Immature natural killer cell (primary cell): ENCODE measurements around the gene TMCO1. TPM values are rescaled to one million over a fixed set of nuclear protein-coding genes. Genes with fewer than 3 reads are reported as not detected.
"Not testable (repeated sequence)": the region's sequence is repeated elsewhere in the genome, so short reads cannot be mapped to it uniquely, and the experiment has no call there.

Experiments used
- DNase-seq, 3 donors: peaks; one replicate each; pipeline ENCODE4 v3.0.0; 2022; ENCODE audit warnings: mixed read lengths in 1 of 3
- H3K27ac Mint-ChIP-seq, 6 donors: one replicate each; pipeline ENCODE4 v1.8.0; 2020; ENCODE audit warnings: mixed read lengths in 6 of 6, mild to moderate bottlenecking in 5 of 6, inconsistent platforms in 4 of 6, moderate library complexity in 3 of 6
- H3K27me3 Mint-ChIP-seq, 3 donors: one replicate each; pipeline ENCODE4 v1.8.0; 2020 to 2021; ENCODE audit warnings: low read depth in 3 of 3, mild to moderate bottlenecking in 3 of 3, mixed read lengths in 3 of 3, moderate library complexity in 3 of 3, inconsistent platforms in 1 of 3
- H3K36me3 Mint-ChIP-seq, 3 donors: one replicate each; pipeline ENCODE4 v1.8.0; 2020; ENCODE audit warnings: mixed read lengths in 3 of 3, inconsistent platforms in 2 of 3, mild to moderate bottlenecking in 2 of 3
- H3K4me1 Mint-ChIP-seq, 2 donors: one replicate each; pipeline ENCODE4 v1.8.0; 2020; ENCODE audit warnings: inconsistent platforms in 2 of 2, mild to moderate bottlenecking in 2 of 2, mixed read lengths in 2 of 2, moderate library complexity in 1 of 2
- H3K4me3 Mint-ChIP-seq, 5 donors: one replicate each; pipeline ENCODE4 v1.8.0; 2020; ENCODE audit warnings: mild to moderate bottlenecking in 5 of 5, mixed read lengths in 5 of 5, inconsistent platforms in 3 of 5, moderate library complexity in 3 of 5
- H3K9me3 Mint-ChIP-seq, 6 donors: one replicate each; pipeline ENCODE4 v1.8.0; 2020; ENCODE audit warnings: mild to moderate bottlenecking in 6 of 6, mixed read lengths in 6 of 6, inconsistent platforms in 4 of 6, moderate library complexity in 3 of 6
- polyA plus RNA-seq, 3 donors: library from polyadenylated mRNA; unstranded; fragments of 300-500 nt; fragmentation: Illumina TruSeq; gene quantifications; one replicate each; pipeline ENCODE4 v1.2.3, GENCODE V29; 2021

TMCO1 gene
- polyA plus RNA-seq, 3 donors from 2014 or later, result 146 to 161 (median 152) TPM

DNA sequence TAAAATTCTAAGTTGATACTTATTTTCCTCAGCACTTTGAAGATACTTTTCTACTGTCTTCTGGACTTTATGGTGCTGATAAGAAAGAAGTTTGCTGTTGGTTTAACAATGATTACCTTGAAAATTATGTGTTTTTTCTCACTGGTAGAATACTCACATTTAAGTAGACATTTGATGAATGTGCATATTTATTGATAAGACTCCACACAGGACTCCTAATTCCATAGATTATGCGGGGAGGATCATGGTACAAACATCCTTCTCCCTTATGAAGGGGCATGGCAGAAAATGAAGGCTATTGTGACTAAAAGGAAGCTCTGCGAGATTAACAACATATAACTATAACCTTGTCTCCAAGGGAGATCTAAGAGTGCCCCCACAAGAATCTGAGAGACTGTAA is 41.8 kb downstream of the TMCO1 start:
- Mint-ChIP-seq H3K9me3 (no peaks in the 10 kb centered on the region), H3K4me3 (no peak overlapping the region), H3K27ac (peak overlapping the region in 1 of 6 donors; percentile 11), H3K36me3 (peaks cover 9 to 18% (median 12%) of the 10 kb centered on the region in 3 donors), H3K27me3 (no peaks in the 10 kb centered on the region), H3K4me1 (no peaks in the 10 kb centered on the region)
- no peak for DNase-seq

DNA sequence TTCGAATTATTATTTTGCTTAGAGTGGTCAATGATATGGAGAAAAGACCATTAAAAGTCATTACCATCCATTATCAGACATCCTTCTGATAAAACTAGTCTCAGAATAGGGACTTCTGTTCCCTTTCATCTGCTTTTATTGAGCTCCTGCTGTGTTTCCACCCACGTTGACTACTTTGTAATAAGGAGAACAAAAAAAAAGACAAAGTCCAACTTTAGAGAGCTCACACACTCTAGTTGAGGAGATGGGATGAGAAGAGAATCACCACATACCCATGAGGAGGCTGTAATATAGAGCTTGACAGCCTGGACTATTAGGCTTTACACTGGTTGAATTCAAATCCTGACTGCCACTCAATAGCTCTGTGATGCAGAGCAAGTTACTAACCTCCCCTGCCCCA is 42.5 kb downstream of the TMCO1 start:
- H3K27me3 Mint-ChIP-seq, result no peaks in the 10 kb centered on the region
- H3K4me3 Mint-ChIP-seq, result no peak overlapping the region
- DNase-seq, result no peak
- peaks cover 9 to 18% (median 10%) of the 10 kb centered on the region in 3 donors for H3K36me3 Mint-ChIP-seq
- no peaks in the 10 kb centered on the region for H3K9me3 Mint-ChIP-seq
- no peaks in the 10 kb centered on the region for H3K4me1 Mint-ChIP-seq
- no peak overlapping the region for H3K27ac Mint-ChIP-seq

DNA sequence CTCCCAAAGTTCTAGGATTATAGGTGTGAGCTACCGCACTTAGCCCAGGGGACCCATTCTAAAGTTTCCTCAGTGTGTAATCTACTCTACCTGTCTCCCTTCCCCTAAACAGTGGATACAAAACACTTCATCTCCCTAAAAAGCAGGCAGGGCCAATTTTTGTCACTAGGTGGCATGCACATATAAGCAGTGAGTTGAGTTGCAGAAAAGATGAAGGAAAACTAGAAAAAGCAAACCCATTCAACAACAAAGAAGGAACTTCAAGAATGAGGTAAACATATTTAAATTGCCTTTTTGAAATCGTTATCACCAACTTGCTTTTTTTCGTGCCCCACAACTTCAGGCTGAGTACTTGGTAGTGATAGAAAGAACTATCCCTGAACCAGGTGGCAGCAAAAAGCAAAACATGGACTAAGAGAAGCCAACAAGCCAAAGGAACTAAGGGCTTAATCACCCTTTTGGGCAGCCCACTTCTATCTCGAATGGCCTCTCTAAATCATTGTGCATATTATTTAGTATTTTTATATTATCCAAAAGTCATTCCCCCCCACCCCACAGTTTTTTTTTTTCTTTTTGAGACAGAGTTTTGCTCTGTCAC is 50.7 kb downstream of the TMCO1 start:
- H3K4me3 Mint-ChIP-seq, result no peak overlapping the region

DNA sequence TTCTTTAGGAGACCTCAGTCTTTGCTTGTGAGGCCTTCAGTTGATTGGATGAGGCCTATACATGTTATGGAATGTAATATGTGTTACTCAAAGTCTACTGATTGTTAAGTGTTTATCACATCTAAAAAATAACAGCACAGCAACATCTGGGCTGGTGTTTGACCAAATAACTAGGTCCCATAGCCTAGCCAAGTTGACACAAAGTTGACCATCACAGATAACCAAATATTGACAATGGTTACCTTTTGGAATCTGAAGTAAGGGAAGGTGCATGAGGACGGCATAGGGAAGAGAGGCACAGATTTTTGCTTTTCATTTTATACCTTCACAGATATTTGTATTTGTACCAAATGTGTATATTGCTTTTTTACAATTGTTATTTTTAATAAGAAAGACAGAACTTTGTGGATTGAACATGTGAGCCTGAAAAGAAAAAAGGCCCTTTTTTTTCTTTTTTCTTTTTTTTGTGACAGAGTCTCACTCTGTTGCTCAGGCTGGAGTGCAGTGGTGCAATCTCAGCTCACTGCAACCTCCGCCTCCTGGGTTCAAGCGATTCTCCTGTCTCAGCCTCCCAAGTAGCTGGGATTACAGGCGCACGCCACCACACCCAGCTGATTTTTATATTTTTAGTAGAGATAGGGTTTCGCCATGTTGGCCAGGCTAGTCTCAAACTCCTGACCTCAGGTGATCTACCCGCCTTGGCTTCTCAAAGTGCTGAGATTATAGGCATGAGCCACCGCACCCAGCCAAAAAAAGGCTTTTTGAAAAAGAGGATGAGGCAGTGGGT is 52.2 kb downstream of the TMCO1 start:
- not testable (repeated sequence) for H3K36me3 Mint-ChIP-seq, H3K4me1 Mint-ChIP-seq, H3K9me3 Mint-ChIP-seq, DNase-seq, H3K27ac Mint-ChIP-seq, H3K4me3 Mint-ChIP-seq, H3K27me3 Mint-ChIP-seq

More for the DNA sequence above, 50.7 kb downstream of the TMCO1 start:
- DNase-seq, result peak; percentile 18 to 28 (median 23)
- H3K4me1 Mint-ChIP-seq, result no peaks in the 10 kb centered on the region
- no peaks in the 10 kb centered on the region for H3K9me3 Mint-ChIP-seq
- H3K27ac Mint-ChIP-seq, result no peak overlapping the region
- H3K27me3 Mint-ChIP-seq, result peaks cover 0 to 2% (median 0%) of the 10 kb centered on the region in 3 donors
- no peaks in the 10 kb centered on the region for H3K36me3 Mint-ChIP-seq

DNA sequence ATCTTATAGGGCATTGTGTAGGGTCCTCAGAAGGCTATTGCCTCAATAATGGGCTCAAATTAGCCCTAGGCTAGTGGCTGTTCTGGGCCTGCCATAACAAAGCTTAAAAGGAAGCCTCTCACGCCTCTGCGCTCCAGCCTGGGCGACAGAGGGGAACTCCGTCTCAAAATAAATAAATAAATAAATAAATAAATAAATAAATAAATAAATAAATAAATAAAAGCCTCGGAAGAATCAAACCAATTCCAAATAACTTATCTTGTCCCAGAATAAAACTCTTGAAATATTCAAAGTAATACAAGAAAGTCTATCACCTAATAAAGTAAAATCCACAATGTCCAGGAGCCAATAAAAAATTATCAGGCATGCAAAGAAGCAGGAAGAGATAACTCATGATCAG is 55.9 kb downstream of the TMCO1 start:
- peaks cover 0 to 4% (median 0%) of the 10 kb centered on the region in 3 donors for H3K36me3 Mint-ChIP-seq
- H3K4me1 Mint-ChIP-seq, result no peaks in the 10 kb centered on the region
- H3K4me3 Mint-ChIP-seq, result no peak overlapping the region
- no peak for DNase-seq
- H3K27ac Mint-ChIP-seq, result no peak overlapping the region
- H3K9me3 Mint-ChIP-seq, result no peaks in the 10 kb centered on the region
- H3K27me3 Mint-ChIP-seq, result peaks cover 0 to 17% (median 2%) of the 10 kb centered on the region in 3 donors

DNA sequence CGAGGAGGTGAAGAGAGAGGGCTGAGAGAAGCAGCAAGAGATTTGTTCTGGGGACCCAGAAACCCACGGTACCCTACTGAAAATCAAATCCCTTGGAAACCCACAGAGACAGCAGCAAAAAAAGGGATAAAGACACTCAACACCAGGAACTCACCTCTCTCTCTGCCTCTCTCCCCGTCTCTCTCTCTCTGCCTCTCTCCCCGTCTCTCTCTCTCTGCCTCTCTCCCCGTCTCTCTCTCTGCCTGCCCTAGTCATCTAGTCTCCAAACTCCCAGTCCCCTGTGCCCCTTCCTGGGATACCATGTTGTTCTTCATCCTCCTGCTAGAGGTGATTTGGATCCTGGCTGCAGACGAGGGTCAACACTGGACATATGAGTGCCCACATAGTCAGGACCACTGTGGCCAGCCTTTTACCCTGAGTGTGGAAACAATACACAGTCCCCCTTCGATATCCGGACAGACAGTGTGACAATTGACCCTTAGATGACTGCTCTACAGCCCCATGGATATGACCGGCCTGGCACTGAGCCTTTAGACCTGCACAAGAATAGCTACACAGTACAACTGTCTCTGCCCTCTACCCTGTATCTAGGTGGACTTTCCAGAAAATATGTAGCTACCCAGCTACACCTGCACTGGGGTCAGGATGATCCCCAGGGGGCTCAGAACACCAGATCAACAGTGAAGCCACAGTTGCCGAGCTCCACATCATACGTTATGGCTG is 60.5 kb downstream of the TMCO1 start:
- Mint-ChIP-seq H3K9me3 (no peaks in the 10 kb centered on the region), H3K36me3 (peaks cover 0 to 4% (median 0%) of the 10 kb centered on the region in 3 donors), H3K4me3 (no peak overlapping the region), H3K27me3 (peaks cover 0 to 24% (median 2%) of the 10 kb centered on the region in 3 donors), H3K4me1 (no peaks in the 10 kb centered on the region), H3K27ac (no peak overlapping the region)
- no peak for DNase-seq

DNA sequence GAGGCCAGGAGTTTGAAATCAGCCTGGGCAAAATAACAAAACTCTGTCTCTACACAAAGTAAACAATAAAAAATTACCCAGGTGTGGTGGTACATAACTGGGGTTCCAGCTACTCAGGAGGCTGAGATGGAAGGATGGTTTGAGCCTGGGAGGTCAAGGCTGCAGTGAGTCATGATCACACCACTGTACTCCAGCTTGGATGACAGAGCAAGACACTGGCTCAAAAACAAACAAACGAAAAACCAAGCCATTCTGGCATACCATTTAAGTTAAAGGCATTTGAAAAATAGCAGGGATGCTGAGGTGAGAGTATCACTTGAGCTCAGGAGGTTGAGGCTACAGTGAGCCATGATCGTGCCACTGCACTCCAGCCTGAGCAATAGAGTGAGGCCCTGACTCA is 65.0 kb downstream of the TMCO1 start:
- Mint-ChIP-seq H3K4me1 (peaks cover 3 to 4% of the 10 kb centered on the region in 2 donors), H3K27me3 (peaks cover 2 to 14% (median 4%) of the 10 kb centered on the region in 3 donors), H3K27ac (no peak overlapping the region), H3K4me3 (no peak overlapping the region), H3K36me3 (no peaks in the 10 kb centered on the region), H3K9me3 (no peaks in the 10 kb centered on the region)
- DNase-seq, result no peak

DNA sequence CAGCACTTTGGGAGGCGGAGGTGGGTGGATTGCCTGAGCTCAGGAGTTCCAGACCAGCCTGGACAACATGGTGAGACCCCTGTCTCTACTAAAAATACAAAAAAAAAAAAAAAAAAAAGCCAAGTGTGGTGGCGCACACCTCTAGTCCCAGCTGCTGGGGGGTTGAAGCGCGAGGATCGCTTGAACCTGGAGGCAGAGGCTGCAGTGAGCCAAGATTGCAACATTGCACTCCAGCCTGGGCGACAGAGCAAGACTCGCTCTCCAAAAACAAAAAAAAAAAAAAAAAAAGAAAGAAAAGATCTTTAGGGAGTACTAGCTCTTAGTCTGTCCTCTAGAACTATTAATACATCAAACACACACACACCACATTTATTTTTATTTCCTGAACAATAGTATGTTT is 66.7 kb downstream of the TMCO1 start:
- not testable (repeated sequence) for H3K36me3 Mint-ChIP-seq, H3K27ac Mint-ChIP-seq, H3K27me3 Mint-ChIP-seq, DNase-seq, H3K4me3 Mint-ChIP-seq, H3K9me3 Mint-ChIP-seq
- peaks cover 15 to 20% of the 10 kb centered on the region in 2 donors for H3K4me1 Mint-ChIP-seq

DNA sequence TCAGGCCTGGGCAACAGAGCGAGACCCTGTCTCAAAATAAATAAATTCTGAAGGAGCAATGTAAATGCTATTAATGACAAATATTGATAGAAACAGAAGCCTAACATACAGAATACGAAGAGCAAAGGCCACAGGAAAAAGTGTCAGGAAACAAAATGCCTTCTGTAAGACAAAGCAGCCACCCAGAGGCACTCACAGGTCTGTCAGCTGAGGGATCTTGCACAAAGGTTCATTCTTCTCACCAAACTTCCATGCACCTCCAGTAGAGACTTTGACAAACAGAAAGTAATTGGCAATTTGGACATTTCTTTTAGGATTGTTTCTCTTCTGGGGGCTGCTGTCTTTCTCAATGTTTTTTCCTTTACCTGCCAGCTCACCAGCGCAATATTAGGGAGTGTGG is 69.1 kb downstream of the TMCO1 start:
- H3K27me3 Mint-ChIP-seq, result peaks cover 5 to 8% (median 6%) of the 10 kb centered on the region in 3 donors
- H3K36me3 Mint-ChIP-seq, result no peaks in the 10 kb centered on the region
- H3K27ac Mint-ChIP-seq, result peak overlapping the region in 4 of 6 donors; percentile 24 to 66 (median 40)
- peaks cover 33 to 39% of the 10 kb centered on the region in 2 donors for H3K4me1 Mint-ChIP-seq
- H3K4me3 Mint-ChIP-seq, result peak overlapping the region; percentile 10 to 63 (median 53)
- no peaks in the 10 kb centered on the region for H3K9me3 Mint-ChIP-seq
- no peak for DNase-seq

DNA sequence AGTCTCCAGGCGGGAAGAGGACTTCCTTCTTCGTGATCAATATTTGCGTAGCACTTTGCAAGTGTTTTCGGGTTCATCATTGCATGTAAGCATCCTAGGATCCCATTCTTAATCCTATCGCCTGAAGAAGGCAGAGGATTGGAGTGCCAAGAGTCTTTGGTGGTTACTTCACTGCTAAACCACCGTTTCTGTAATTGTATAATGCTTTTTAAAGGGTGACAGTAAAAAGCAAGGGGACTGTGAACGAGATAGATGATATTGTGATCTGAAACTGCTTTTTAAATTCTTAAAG is 70.0 kb downstream of the TMCO1 start:
- DNase-seq, result no peak
- Mint-ChIP-seq H3K36me3 (no peaks in the 10 kb centered on the region), H3K9me3 (no peaks in the 10 kb centered on the region), H3K4me3 (peak overlapping the region; percentile 93 to 100 (median 98)), H3K27ac (peak overlapping the region; percentile 88 to 99 (median 95)), H3K4me1 (peaks cover 33 to 39% of the 10 kb centered on the region in 2 donors), H3K27me3 (peaks cover 0 to 8% (median 6%) of the 10 kb centered on the region in 3 donors)

DNA sequence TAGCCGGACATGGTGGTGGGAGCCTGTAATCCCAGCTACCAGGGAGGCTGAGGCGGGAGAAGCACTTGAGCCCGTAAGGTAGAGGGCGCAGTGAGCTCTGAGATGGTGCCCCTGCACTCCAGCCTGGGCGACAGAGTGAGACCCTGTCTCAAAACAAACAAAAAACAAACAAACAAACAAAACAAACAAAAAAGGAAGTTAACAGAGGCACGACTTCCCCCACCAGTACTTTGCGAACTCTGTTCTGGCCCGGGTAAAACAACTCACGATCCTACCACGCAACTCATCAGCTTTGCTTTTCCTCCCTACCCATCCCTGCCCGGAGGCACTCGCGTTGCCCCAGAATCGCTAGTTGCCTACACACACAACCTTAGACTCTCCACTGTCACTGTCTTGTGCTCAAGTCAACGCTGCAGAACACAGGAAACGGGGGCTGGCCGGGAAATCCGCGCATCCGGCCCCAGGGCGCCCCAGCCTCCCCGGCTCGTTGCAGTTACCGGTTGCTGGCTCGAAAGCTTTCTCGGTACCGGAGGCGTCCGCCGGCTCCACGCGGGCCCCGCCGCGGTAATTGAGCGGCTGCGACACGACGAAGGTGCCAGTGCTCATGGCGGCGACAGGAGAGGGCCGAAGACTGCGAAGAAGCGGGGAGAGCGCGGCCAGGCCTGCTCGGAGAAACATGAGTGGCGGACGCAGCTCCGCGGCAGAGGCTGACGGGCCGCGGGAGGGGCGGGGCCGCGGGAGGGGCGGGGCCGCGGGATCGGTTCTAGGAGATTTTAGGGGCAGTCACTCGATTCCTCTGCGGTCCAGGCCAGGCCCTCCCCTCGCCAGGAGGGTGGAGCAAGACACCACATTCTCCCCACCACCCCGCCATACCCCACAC is 70.5 kb downstream of the TMCO1 start, which contains the start of gene ALDH9A1:
Gene ALDH9A1, minus strand, starts transcription at position 682 of the 880 bp plus-strand sequence. Its CDS starts 4 bp downstream, at position 678.
- H3K4me3 Mint-ChIP-seq, result peak within 1 kb of the TSS; percentile 93 to 100 (median 98)
- H3K27ac Mint-ChIP-seq, result peak within 1 kb of the TSS; percentile 91 to 100 (median 99)
- peaks cover 0 to 8% (median 6%) of the 10 kb centered on the region in 3 donors for H3K27me3 Mint-ChIP-seq
- H3K9me3 Mint-ChIP-seq, result no peaks in the 10 kb centered on the region
- H3K4me1 Mint-ChIP-seq, result peaks cover 33 to 39% of the 10 kb centered on the region in 2 donors
- peak; percentile 85 to 86 (median 86) for DNase-seq
- H3K36me3 Mint-ChIP-seq, result peaks cover 0 to 2% (median 0%) of the 10 kb centered on the region in 3 donors

DNA sequence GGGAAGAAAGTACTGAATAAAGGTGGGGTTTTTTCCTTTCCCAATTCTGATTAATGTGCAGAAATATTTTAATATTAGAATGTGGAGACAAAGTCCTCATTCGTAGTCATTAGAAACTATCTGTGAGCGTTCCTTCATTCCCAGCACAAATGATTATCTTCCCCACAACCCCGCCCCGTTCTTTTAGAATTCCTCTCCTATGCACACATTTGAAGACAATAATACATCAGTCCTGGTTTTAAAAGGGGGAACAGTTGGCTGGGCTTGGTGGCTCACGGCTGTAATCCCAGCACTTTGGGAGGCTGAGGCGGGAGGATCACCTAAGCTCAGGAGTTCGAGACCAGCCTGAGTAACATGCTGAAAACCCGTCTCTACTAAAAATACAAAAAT is 71.2 kb downstream of the TMCO1 start:
- Mint-ChIP-seq H3K4me3 (peak overlapping the region; percentile 93 to 100 (median 98)), H3K4me1 (peaks cover 33 to 39% of the 10 kb centered on the region in 2 donors), H3K9me3 (no peaks in the 10 kb centered on the region), H3K27me3 (peaks cover 0 to 8% (median 6%) of the 10 kb centered on the region in 3 donors), H3K27ac (peak overlapping the region; percentile 91 to 100 (median 99)), H3K36me3 (peaks cover 0 to 3% (median 0%) of the 10 kb centered on the region in 3 donors)
- DNase-seq, result no peak

DNA sequence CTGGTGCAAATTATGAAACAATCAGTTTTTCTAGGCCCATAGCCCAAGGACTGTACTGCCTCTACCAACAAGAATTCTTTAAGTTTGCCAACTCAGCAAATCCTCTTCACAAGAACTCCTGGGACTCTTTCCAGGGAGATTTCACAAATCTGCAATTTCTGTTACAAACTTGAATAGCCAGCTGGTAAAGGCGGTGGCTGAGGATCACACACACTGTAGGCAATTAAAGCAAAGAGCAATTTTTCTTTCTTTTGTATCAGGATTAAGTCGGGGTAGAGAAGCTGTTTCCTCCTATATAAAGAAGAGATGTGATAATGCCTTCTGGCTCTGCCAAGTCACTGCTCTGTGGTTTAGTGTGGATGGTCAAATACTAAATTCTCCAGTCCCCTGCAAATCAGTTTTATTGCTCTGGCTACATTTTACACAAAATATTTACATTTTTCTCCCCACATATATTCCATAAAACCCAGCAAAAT is 72.0 kb downstream of the TMCO1 start:
- Mint-ChIP-seq H3K27me3 (peaks cover 0 to 8% (median 6%) of the 10 kb centered on the region in 3 donors), H3K9me3 (no peaks in the 10 kb centered on the region), H3K36me3 (peaks cover 0 to 3% (median 0%) of the 10 kb centered on the region in 3 donors), H3K27ac (peak overlapping the region; percentile 8 to 100 (median 76)), H3K4me3 (peak overlapping the region; percentile 68 to 100 (median 96)), H3K4me1 (peaks cover 41 to 47% of the 10 kb centered on the region in 2 donors)
- DNase-seq, result no peak
